Liver (tissue), 9 donors: ENCODE results near the gene CPT1A. TPM values are rescaled to one million over a fixed set of nuclear protein-coding genes. Genes with fewer than 3 reads are reported as not detected.

Experiments
- DNase-seq: peaks from one replicate; pipeline ENCODE4 v3.0.0-alpha.2; 2017; ENCODE audit warnings: low spot score
- H3K27ac ChIP-seq, 2 donors: one replicate each; pipeline ENCODE4 v1.7.0; 2013; ENCODE audit warnings: inconsistent platforms in 2 of 2, low read length in 2 of 2, control low read depth in 1 of 2, low read depth in 1 of 2, mild to moderate bottlenecking in 1 of 2
- H3K27me3 ChIP-seq, 4 donors: one replicate each; pipeline versions ENCODE4 v1.6.1 to v1.7.0; 2013; ENCODE audit warnings: low read length in 3 of 4, inconsistent platforms in 1 of 4, mild to moderate bottlenecking in 1 of 4, moderate library complexity in 1 of 4; ENCODE audit not compliant: control insufficient read depth in 4 of 4, insufficient read depth in 4 of 4
- H3K36me3 ChIP-seq, 4 donors: one replicate each; pipeline versions ENCODE4 v1.6.1 to v1.7.0; 2013; ENCODE audit warnings: low read length in 3 of 4, mild to moderate bottlenecking in 3 of 4, low read depth in 1 of 4, moderate library complexity in 1 of 4; ENCODE audit not compliant: control insufficient read depth in 4 of 4, insufficient read depth in 3 of 4
- H3K4me1 ChIP-seq, 4 donors: one replicate each; pipeline versions ENCODE4 v1.6.1 to v1.7.0; 2013; ENCODE audit warnings: low read length in 3 of 4, mild to moderate bottlenecking in 3 of 4, moderate library complexity in 1 of 4; ENCODE audit not compliant: control insufficient read depth in 4 of 4, insufficient read depth in 4 of 4
- H3K4me3 ChIP-seq, 3 donors: one replicate each; pipeline versions ENCODE4 v1.6.1 to v1.7.0; 2013; ENCODE audit warnings: low read length in 3 of 3, control low read depth in 1 of 3, low read depth in 1 of 3, mild to moderate bottlenecking in 1 of 3
- H3K9ac ChIP-seq, 2 donors: one replicate each; pipeline ENCODE4 v1.7.0; 2013; ENCODE audit warnings: low read length in 2 of 2, mild to moderate bottlenecking in 2 of 2, moderate library complexity in 2 of 2, control low read depth in 1 of 2, low read depth in 1 of 2
- H3K9me3 ChIP-seq, 4 donors: one replicate each; pipeline versions ENCODE4 v1.6.1 to v1.7.0; 2013; ENCODE audit warnings: low read length in 3 of 4; ENCODE audit not compliant: control insufficient read depth in 4 of 4
- ATF3 ChIP-seq: IDR thresholded peaks from 2 replicates; pipeline ENCODE4 v1.6.1; 2016; ENCODE audit warnings: antibody characterized with exemption
- CTCF ChIP-seq: fragments of 150-350 bp; IDR thresholded peaks from 2 replicates; pipeline ENCODE4 v1.5.1; 2017; ENCODE audit warnings: improper control_type of control experiment, low read depth, low read length; ENCODE audit not compliant: missing input control
- EGR1 ChIP-seq, 2 donors: IDR thresholded peaks; 2 replicates each; pipeline ENCODE4 v1.6.1; 2016 to 2018; ENCODE audit warnings: antibody characterized with exemption in 2 of 2, low read depth in 2 of 2
- FOXA1 ChIP-seq: IDR thresholded peaks from 2 replicates; pipeline ENCODE4 v1.6.1; 2016; ENCODE audit warnings: antibody characterized with exemption
- FOXA2 ChIP-seq: IDR thresholded peaks from 2 replicates; pipeline ENCODE4 v1.6.1; 2016; ENCODE audit warnings: antibody characterized with exemption
- GABPA ChIP-seq, 2 donors: IDR thresholded peaks in 1 of 2; conservative IDR thresholded peaks in 1 of 2; 2 replicates each; pipeline ENCODE4 v1.6.1; 2016; ENCODE audit warnings: antibody characterized with exemption in 2 of 2, mild to moderate bottlenecking in 1 of 2, moderate library complexity in 1 of 2
- HNF4A ChIP-seq, 2 donors: conservative IDR thresholded peaks; 2 replicates each; pipeline ENCODE4 v1.6.1; 2016; ENCODE audit warnings: antibody characterized with exemption in 2 of 2, mild to moderate bottlenecking in 2 of 2
- HNF4G ChIP-seq: IDR thresholded peaks from 2 replicates; pipeline ENCODE4 v1.6.1; 2016; ENCODE audit warnings: antibody characterized with exemption
- JUND ChIP-seq, 2 donors: IDR thresholded peaks; 2 replicates each; pipeline ENCODE4 v1.6.1; 2016; ENCODE audit warnings: antibody characterized with exemption in 2 of 2
- MAX ChIP-seq: IDR thresholded peaks from 2 replicates; pipeline ENCODE4 v1.6.1; 2016; ENCODE audit warnings: antibody characterized with exemption
- NR2F2 ChIP-seq: IDR thresholded peaks from 2 replicates; pipeline ENCODE4 v1.6.1; 2016; ENCODE audit warnings: antibody characterized with exemption
- RAD21 ChIP-seq, 2 donors: IDR thresholded peaks; 2 replicates each; pipeline ENCODE4 v1.6.1; 2016; ENCODE audit warnings: antibody characterized with exemption in 2 of 2, mild to moderate bottlenecking in 2 of 2
- REST ChIP-seq: IDR thresholded peaks from 2 replicates; pipeline ENCODE4 v1.6.1; 2016; ENCODE audit warnings: antibody characterized with exemption, mild to moderate bottlenecking
- RXRA ChIP-seq, 2 donors: IDR thresholded peaks; 2 replicates each; pipeline ENCODE4 v1.6.1; 2017 to 2018; ENCODE audit warnings: antibody characterized with exemption in 2 of 2, mild to moderate bottlenecking in 1 of 2
- SP1 ChIP-seq: IDR thresholded peaks from 2 replicates; pipeline ENCODE4 v1.6.1; 2018; ENCODE audit warnings: antibody characterized with exemption, mild to moderate bottlenecking
- TAF1 ChIP-seq: conservative IDR thresholded peaks from 2 replicates; pipeline ENCODE4 v1.6.1; 2016; ENCODE audit warnings: antibody characterized with exemption, mild to moderate bottlenecking
- YY1 ChIP-seq: IDR thresholded peaks from 2 replicates; pipeline ENCODE4 v1.6.1; 2016; ENCODE audit warnings: antibody characterized with exemption, mild to moderate bottlenecking
- ZBTB33 ChIP-seq: IDR thresholded peaks from 2 replicates; pipeline ENCODE4 v1.6.1; 2016; ENCODE audit warnings: antibody characterized with exemption
- WGBS: extraction: QIAGEN DNeasy Blood & Tissue Kit; methylation state at CpG from one replicate; pipeline ENCODE4 v1.1.7; 2013; 5-methylcytosine and 5-hydroxymethylcytosine counted together
- polyA plus RNA-seq, 2 donors: library from polyadenylated mRNA; stranded (reverse) in 1 of 2; unstranded in 1 of 2; fragments of 200-250 nt in 1 of 2; fragments of >200 nt in 1 of 2; fragmentation: Nextera tagmentation in 1 of 2; extraction: Ambion mirVana in 1 of 2; gene quantifications; one replicate each; pipeline versions ENCODE4 v1.2.1 to v1.2.3, GENCODE V29; 2013 to 2015
- total RNA-seq, 2 donors: library from RNA; depleted of rRNA; stranded (reverse); fragments of >200 nt; gene quantifications; one replicate each; pipeline ENCODE4 v1.2.3, GENCODE V29; 2014
- donor health status: healthy.
- donor health status: healthy.
- donor health status: healthy.
- donor health status: healthy.
- donor health status: healthy.

Gene CPT1A
- total and polyA plus RNA-seq, 4 donors: 17.2 to 232 (median 61.0) TPM

- peaks cover 0 to 2% (median 0%) of the 10 kb centered on the region in 4 donors for H3K36me3 ChIP-seq
- peak overlapping the region; percentile 47 to 51 for H3K27ac ChIP-seq
- 28% methylated on average over 5 of the region's 5 CpGs for WGBS
- no peaks in the 10 kb centered on the region for H3K9me3 ChIP-seq
- DNase-seq: no peak
- no peaks in the 10 kb centered on the region for H3K27me3 ChIP-seq
- peaks cover 21 to 69% (median 50%) of the 10 kb centered on the region in 4 donors for H3K4me1 ChIP-seq
- no peak overlapping the region for H3K9ac ChIP-seq
- TF ChIP-seq MAX (no peak), TAF1 (no peak), REST (no peak), FOXA1 (no peak), YY1 (peak; percentile 27), HNF4G (peak; percentile 17), CTCF (no peak), ZBTB33 (no peak), RAD21 (IDR thresholded peaks at IDR 0.05) (no peak), EGR1 (IDR thresholded peaks at IDR 0.05; ENCODE audit: low read depth in 2 of 2) (no peak), HNF4A (conservative IDR thresholded peaks at IDR 0.05) (peak; percentile 75 to 78), GABPA (IDR thresholded peaks at IDR 0.05 in 1 of 2, conservative IDR thresholded peaks at IDR 0.05 in 1 of 2) (no peak), ATF3 (no peak), JUND (IDR thresholded peaks at IDR 0.05) (peak; percentile 37 to 57), SP1 (peak; percentile 82), NR2F2 (peak; percentile 44), FOXA2 (peak; percentile 24), RXRA (IDR thresholded peaks at IDR 0.05) (peak; percentile 93 to 96)
- no peak overlapping the region for H3K4me3 ChIP-seq
Observed at GRCh38 chr11:68831124-68831523, 10.6 kb downstream of the CPT1A start.
